HepG2 (cell line): Measurements from ENCODE around the gene IMPDH2. TPM values are rescaled to one million over a fixed set of nuclear protein-coding genes. Genes with fewer than 3 reads are reported as not detected.
A peak's percentile ranks its signal among the peaks of the same experiment; 100 is the strongest.

Experiments used
- ATAC-seq: fragments of 200-7000 bp; cut with Tn5 transposase; 3 replicates; pipeline ENCODE4 v1.9.1; 2020; ENCODE audit warnings: mild to moderate bottlenecking, moderate library complexity
- BruUV-seq: library from RNA; stranded (reverse); fragments of 400-500 nt; replicated peaks from 2 replicates; lab custom pipeline; 2021; lab: Mats Ljungman, UMichigan
- CTCF ChIA-PET: fragments of 300-600 bp; formaldehyde crosslinking; extraction: SDS; loops from one replicate; lab custom pipeline; 2021; ENCODE audit warnings: low total read pairs, inconsistent platforms, low intra/inter-chr PET ratio; lab: Yijun Ruan, JAX
- POLR2A ChIA-PET: fragments of 350-600 bp; sonication (Branson Sonifier 250); formaldehyde crosslinking; loops from one replicate; lab custom pipeline; 2020; ENCODE audit warnings: antibody characterized with exemption, inconsistent platforms; lab: Yijun Ruan, JAX
- DNase-seq: peaks from one replicate; pipeline ENCODE4 v3.0.0-alpha.2; 2015; ENCODE audit warnings: low spot score
- FAIRE-seq: peaks from 3 replicates; lab custom pipeline; 2011; peaks lifted over from hg19 to GRCh38; lab: Jason Lieb, UNC
- H2AFZ ChIP-seq: one replicate; pipeline ENCODE4 v1.6.1; 2011; ENCODE audit warnings: low read length, inconsistent platforms
- H3K27ac ChIP-seq: fragments of 300-600 bp; 3 replicates; pipeline ENCODE4 v1.8.0; 2011; ENCODE audit warnings: mixed run types, mild to moderate bottlenecking, mixed read lengths, low read length, inconsistent platforms; ENCODE audit not compliant: insufficient read depth; ENCODE audit errors: extremely low read length
- H3K27me3 ChIP-seq, 2 experiments: fragments of 200-600 bp in 1 of 2; 2 replicates in 1 of 2; 3 replicates in 1 of 2; pipeline versions ENCODE4 v1.6.0 to v1.8.0; 2011; ENCODE audit warnings: low read length in 2 of 2, mild to moderate bottlenecking in 2 of 2, moderate library complexity in 2 of 2, inconsistent platforms in 1 of 2; ENCODE audit not compliant: insufficient read depth in 2 of 2, control insufficient read depth in 1 of 2
- H3K36me3 ChIP-seq, 2 experiments: fragments of 200-600 bp in 1 of 2; replicated peaks in 1 of 2; 2 replicates in 1 of 2; 3 replicates in 1 of 2; pipeline versions ENCODE4 v1.5.1 to v1.8.0; 2011; ENCODE audit warnings: low read length in 2 of 2, inconsistent platforms in 1 of 2; ENCODE audit not compliant: insufficient read depth in 2 of 2, control insufficient read depth in 1 of 2
- H3K4me1 ChIP-seq: 2 replicates; pipeline ENCODE4 v1.5.1; 2012; ENCODE audit warnings: low read length, inconsistent platforms; ENCODE audit not compliant: insufficient read depth
- H3K4me2 ChIP-seq: 2 replicates; pipeline ENCODE4 v1.6.0; 2011; ENCODE audit warnings: low read depth, low read length, inconsistent platforms
- H3K4me3 ChIP-seq, 3 experiments: fragments of 200-600 bp in 1 of 3; sonication (generic), shearing (Covaris generic) in 1 of 3; replicated peaks in 1 of 3; 2 replicates each; pipeline ENCODE4 v1.5.1; 2011 to 2016; ENCODE audit warnings: low read length in 3 of 3, inconsistent platforms in 2 of 3, low read depth in 2 of 3, mild to moderate bottlenecking in 2 of 3, control low read depth in 1 of 3, mixed read lengths in 1 of 3; ENCODE audit not compliant: insufficient read depth in 1 of 3
- H3K79me2 ChIP-seq: one replicate; pipeline ENCODE4 v1.6.1; 2011; ENCODE audit warnings: low read length, inconsistent platforms; ENCODE audit not compliant: insufficient read depth
- H3K9ac ChIP-seq: 2 replicates; pipeline ENCODE4 v1.6.0; 2011; ENCODE audit warnings: mild to moderate bottlenecking, low read depth, low read length, inconsistent platforms; ENCODE audit not compliant: insufficient read depth
- H3K9me3 ChIP-seq: 2 replicates; pipeline ENCODE4 v1.5.1; 2012; ENCODE audit warnings: mild to moderate bottlenecking, low read length
- H4K20me1 ChIP-seq: 2 replicates; pipeline ENCODE4 v1.6.0; 2011; ENCODE audit warnings: inconsistent platforms, mild to moderate bottlenecking, low read length, moderate library complexity; ENCODE audit not compliant: insufficient read depth
- BATF2 ChIP-seq: sonication (generic); formaldehyde crosslinking; IDR thresholded peaks from 2 replicates; pipeline ENCODE4 v1.8.0; 2022; ENCODE audit warnings: mild to moderate bottlenecking, missing genetic modification reagents, moderate library complexity
- CHD4 ChIP-seq: fragments of 200-600 bp; sonication (generic); IDR thresholded peaks from 2 replicates; pipeline ENCODE4 v1.7.0; 2017; ENCODE audit warnings: mild to moderate bottlenecking, low read length, borderline replicate concordance
- CTCF ChIP-seq: sonication (generic); formaldehyde crosslinking; IDR thresholded peaks from 2 replicates; pipeline ENCODE4 v1.5.0; 2020; ENCODE audit warnings: mild to moderate bottlenecking, missing genetic modification reagents, moderate library complexity
- EEA1 ChIP-seq: sonication (generic); formaldehyde crosslinking; IDR thresholded peaks from 2 replicates; pipeline ENCODE4 v1.5.1; 2020; ENCODE audit warnings: mild to moderate bottlenecking, missing genetic modification reagents, borderline replicate concordance
- EZH2 ChIP-seq: conservative IDR thresholded peaks from 2 replicates; pipeline ENCODE4 v1.6.1; 2012; ENCODE audit warnings: mild to moderate bottlenecking, low read depth, low read length, moderate library complexity
- GATA4 ChIP-seq: sonication (generic); IDR thresholded peaks from 2 replicates; pipeline ENCODE4 v1.6.1; 2016; ENCODE audit warnings: antibody characterized with exemption, low read depth, borderline replicate concordance
- GTF2F1 ChIP-seq: fragments of 150-350 bp; IDR thresholded peaks from 2 replicates; pipeline ENCODE4 v1.6.1; 2014; ENCODE audit warnings: low read length
- HNRNPL ChIP-seq: fragments of 200-400 bp; formaldehyde crosslinking; IDR thresholded peaks from 2 replicates; pipeline ENCODE4 v1.6.1; 2017; ENCODE audit warnings: mild to moderate bottlenecking, low read depth, low read length
- KAT2B ChIP-seq: fragments of 150-350 bp; IDR thresholded peaks from 2 replicates; pipeline ENCODE4 v1.6.1; 2014; ENCODE audit warnings: low read depth, low read length, borderline replicate concordance
- KDM2A ChIP-seq: sonication (generic); formaldehyde crosslinking; IDR thresholded peaks from 2 replicates; pipeline ENCODE4 v1.4.0; 2020; ENCODE audit warnings: low read depth, missing genetic modification reagents, borderline replicate concordance
- MTF2 ChIP-seq: sonication (generic); formaldehyde crosslinking; IDR thresholded peaks from 2 replicates; pipeline ENCODE4 v1.5.0; 2020; ENCODE audit warnings: missing genetic modification reagents, borderline replicate concordance
- POLR2A ChIP-seq, 2 experiments: IDR thresholded peaks; 2 replicates each; pipeline ENCODE4 v1.6.1; 2011; ENCODE audit warnings: low read depth in 2 of 2, low read length in 2 of 2, mild to moderate bottlenecking in 1 of 2, moderate library complexity in 1 of 2; ENCODE audit not compliant: insufficient read depth in 1 of 2
- RXRA ChIP-seq: sonication (generic); formaldehyde crosslinking; IDR thresholded peaks from 2 replicates; pipeline ENCODE4 v1.5.1; 2020; ENCODE audit warnings: missing genetic modification reagents
- SMAD3 ChIP-seq: sonication (generic); formaldehyde crosslinking; IDR thresholded peaks from 2 replicates; pipeline ENCODE4 v1.4.0; 2020; ENCODE audit warnings: missing genetic modification reagents
- SP1 ChIP-seq, 2 experiments: fragments of 450-650 bp in 1 of 2; sonication (generic) in 1 of 2; formaldehyde crosslinking in 1 of 2; IDR thresholded peaks; 2 replicates each; pipeline versions ENCODE4 v1.4.0 to v1.6.1; 2016 to 2020; ENCODE audit warnings: missing genetic modification reagents in 1 of 2
- TBX2 ChIP-seq: sonication (generic); formaldehyde crosslinking; IDR thresholded peaks from 2 replicates; pipeline ENCODE4 v1.5.0; 2020; ENCODE audit warnings: missing genetic modification reagents, mild to moderate bottlenecking, borderline replicate concordance
- TOE1 ChIP-seq: sonication (generic); formaldehyde crosslinking; IDR thresholded peaks from 2 replicates; pipeline ENCODE4 v1.4.0; 2020; ENCODE audit warnings: mild to moderate bottlenecking, missing genetic modification reagents
- ZNF18 ChIP-seq: sonication (generic); formaldehyde crosslinking; IDR thresholded peaks from 2 replicates; pipeline ENCODE4 v1.8.0; 2022; ENCODE audit warnings: mild to moderate bottlenecking, missing genetic modification reagents; ENCODE audit not compliant: insufficient replicate concordance
- ZNF546 ChIP-seq: sonication (generic); formaldehyde crosslinking; conservative IDR thresholded peaks from 2 replicates; pipeline ENCODE4 v1.8.1; 2023; ENCODE audit warnings: mild to moderate bottlenecking, missing genetic modification reagents
- ZNF577 ChIP-seq: sonication (generic); formaldehyde crosslinking; IDR thresholded peaks from 2 replicates; pipeline ENCODE4 v1.4.0; 2020; ENCODE audit warnings: mild to moderate bottlenecking, low read depth, missing genetic modification reagents, borderline replicate concordance
- ZNF652 ChIP-seq: IDR thresholded peaks from 2 replicates; pipeline ENCODE4 v1.6.1; 2016; ENCODE audit warnings: low read depth, borderline replicate concordance
- WGBS: methylation state at CpG from one replicate; pipeline ENCODE4 v1.1.6; 2017; ENCODE audit warnings: low lambda C conversion rate; 5-methylcytosine and 5-hydroxymethylcytosine counted together
- in situ Hi-C: cut with HindIII; loops from 2 replicates; pipeline ENCODE4 v1.10.0; 2017; ENCODE audit warnings: low pct_unique_long_range_greater_than_20kb; ENCODE audit not compliant: extremely low pct_ligation_motif_present
- intact Hi-C: fragments of 100-400 bp; cut with micrococcal nuclease; formaldehyde crosslinking; loops from one replicate; pipeline ENCODE4 v1.10.0; 2022; ENCODE audit not compliant: unreplicated experiment
- polyA plus RNA-seq, 8 experiments: library from polyadenylated mRNA; depleted of rRNA in 3 of 8; stranded (reverse) in 7 of 8; unstranded in 1 of 8; fragments of >200 nt; fragmentation: Illumina TruSeq in 4 of 8; extraction: Trizol in 4 of 8; gene quantifications; 2 replicates each; pipeline versions ENCODE4 v1.2.1 to v1.2.3, GENCODE V29; 2011 to 2016; ENCODE audit warnings: low read depth in 4 of 8, missing spikeins in 1 of 8, mixed read lengths in 1 of 8; ENCODE audit not compliant: insufficient read depth in 1 of 8
- total RNA-seq, 5 experiments: library from RNA; depleted of rRNA; stranded (reverse); fragments of >200 nt; fragmentation: Illumina TruSeq; extraction: Trizol; gene quantifications; 2 replicates each; pipeline ENCODE4 v1.2.3, GENCODE V29; 2016; ENCODE audit warnings: low read depth in 1 of 5

The IMPDH2 gene
- total and polyA plus RNA-seq, 2 of the 13 experiments (the other 11 are each of a cell fraction or from before 2014, with no cell fraction given), result 248 to 260 TPM

- peaks cover 27% of the 10 kb centered on the region for H3K79me2 ChIP-seq
- peak overlapping the region; percentile 99 for H3K9ac ChIP-seq
- peak overlapping the region; percentile 89 for H3K4me2 ChIP-seq
- WGBS, result 10% methylated on average over 2 of the region's 60 CpGs
- peak overlapping the region; percentile 99 for H3K27ac ChIP-seq
- H3K4me1 ChIP-seq, result peaks cover 50% of the 10 kb centered on the region
- H3K4me3 ChIP-seq, result peak overlapping the region; percentile 80 to 96 (median 89)
- peak; percentile 51 for ATAC-seq
- H2AFZ ChIP-seq, result no peak overlapping the region
- CTCF ChIA-PET, result no interaction called here
- peak; percentile 95 for DNase-seq
- intact Hi-C loops, result loop anchor here (5.0 kb wide), 1 partner anchor 71 kb away; the partner anchor contains the start of gene QRICH1
- H4K20me1 ChIP-seq, result no peaks in the 10 kb centered on the region
- peaks cover 12 to 27% of the 10 kb centered on the region in 2 experiments for H3K36me3 ChIP-seq
- no peaks in the 10 kb centered on the region; a peak in 1 of 5 replicates for H3K27me3 ChIP-seq
- POLR2A ChIA-PET, result interaction anchor here (0.6 to 11.1 kb wide), 19 partner anchors 8 to 548 kb away, joined by 3 to 280 read pairs (median 7); partner anchors contain the start of genes IMPDH2, KLHDC8B, LAMB2 and QARS1
- no TSS peak for BruUV-seq
- in situ Hi-C loops, result no loop called here
- peak; percentile 89 for FAIRE-seq
- H3K9me3 ChIP-seq, result no peaks in the 10 kb centered on the region
- peak; percentile 16; the same call in 1 of the 2 replicates for TF ChIP-seq RXRA (CRISPR knock-in tag)
- TF ChIP-seq TBX2, result peak; percentile 62; the same call in 1 of the 2 replicates
- TF ChIP-seq SP1 (IDR thresholded peaks at IDR 0.05), result no peak
- peak; percentile 83 for TF ChIP-seq SP1 (CRISPR knock-in tag; IDR thresholded peaks at IDR 0.05)
- peak; percentile 92 for TF ChIP-seq GATA4
- TF ChIP-seq EZH2, result no peak
- no peak for TF ChIP-seq CTCF (CRISPR knock-in tag)
- no peak; the same call in 1 of the 2 replicates for TF ChIP-seq GTF2F1
- TF ChIP-seq MTF2 (CRISPR knock-in tag), result no peak; the same call in 1 of the 2 replicates
- TF ChIP-seq ZNF652, result no peak
- no peak for TF ChIP-seq KAT2B
- peak in 1 of 2 experiments; percentile 100; a peak in 2 of 4 replicates for TF ChIP-seq POLR2A (IDR thresholded peaks at IDR 0.05; ENCODE audit: insufficient read depth in 1 of 2, low read depth in 2 of 2, low read length in 2 of 2)
- TF ChIP-seq HNRNPL, result no peak
- no peak for TF ChIP-seq ZNF18 (CRISPR knock-in tag)
- peak; percentile 52; the same call in 1 of the 2 replicates for TF ChIP-seq KDM2A (CRISPR knock-in tag)
- no peak for TF ChIP-seq BATF2
- TF ChIP-seq ZNF546 (CRISPR knock-in tag), result no peak
- no peak for TF ChIP-seq CHD4
- no peak for TF ChIP-seq EEA1
- TF ChIP-seq ZNF577 (CRISPR knock-in tag), result 0 out of 2 replicates have a peak, but pooled peaks have one; percentile 0
- TF ChIP-seq TOE1 (CRISPR knock-in tag), result no peak
- TF ChIP-seq SMAD3, result peak; percentile 80; the same call in 1 of the 2 replicates
Measured at GRCh38 chr3:49021213-49021812, 7.9 kb downstream of the IMPDH2 start.
